HEK293T (cell line): ENCODE results near the gene TPCN1.

ENCODE experiments used
- CTCF ChIA-PET: fragments of 350-600 bp; formaldehyde crosslinking; extraction: SDS; loops from one replicate; lab custom pipeline; 2021; ENCODE audit warnings: antibody characterized with exemption, inconsistent platforms; lab: Yijun Ruan, JAX
- POLR2A ChIA-PET: fragments of 350-600 bp; formaldehyde crosslinking; extraction: SDS; loops from one replicate; lab custom pipeline; 2020; ENCODE audit warnings: antibody characterized with exemption, inconsistent platforms; lab: Yijun Ruan, JAX
- DNase-seq: peaks from one replicate; pipeline ENCODE4 v3.0.0; 2012; ENCODE audit warnings: mixed read lengths; ENCODE audit errors: extremely low spot score
- ARNT ChIP-seq: fragments of 450-650 bp; IDR thresholded peaks from 2 replicates; pipeline ENCODE4 v1.6.1; 2017; ENCODE audit warnings: mild to moderate bottlenecking
- BHLHE40 ChIP-seq: fragments of 450-650 bp; IDR thresholded peaks from 2 replicates; pipeline ENCODE4 v1.6.1; 2016; ENCODE audit warnings: mild to moderate bottlenecking, moderate library complexity, borderline replicate concordance
- CTBP1 ChIP-seq: fragments of 450-650 bp; IDR thresholded peaks from 2 replicates; pipeline ENCODE4 v1.6.1; 2016; ENCODE audit warnings: borderline replicate concordance
- ELF4 ChIP-seq: fragments of 450-650 bp; IDR thresholded peaks from 2 replicates; pipeline ENCODE4 v1.6.1; 2017; ENCODE audit warnings: antibody characterized with exemption
- FOXA1 ChIP-seq: fragments of 450-650 bp; IDR thresholded peaks from 2 replicates; pipeline ENCODE4 v1.6.1; 2016; ENCODE audit warnings: mild to moderate bottlenecking
- FOXK2 ChIP-seq: fragments of 450-650 bp; IDR thresholded peaks from 2 replicates; pipeline ENCODE4 v1.6.1; 2016; ENCODE audit warnings: mild to moderate bottlenecking
- FOXM1 ChIP-seq: fragments of 450-650 bp; IDR thresholded peaks from 2 replicates; pipeline ENCODE4 v1.6.1; 2017; ENCODE audit warnings: mild to moderate bottlenecking, borderline replicate concordance
- HDGF ChIP-seq: fragments of 450-650 bp; IDR thresholded peaks from 2 replicates; pipeline ENCODE4 v1.6.1; 2017; ENCODE audit warnings: antibody characterized with exemption, borderline replicate concordance
- L3MBTL2 ChIP-seq: fragments of 450-650 bp; conservative IDR thresholded peaks from 2 replicates; pipeline ENCODE4 v1.6.1; 2016; ENCODE audit warnings: mild to moderate bottlenecking
- LEF1 ChIP-seq: fragments of 450-650 bp; IDR thresholded peaks from 2 replicates; pipeline ENCODE4 v1.6.1; 2017; ENCODE audit warnings: mild to moderate bottlenecking, borderline replicate concordance
- NFRKB ChIP-seq: fragments of 450-650 bp; IDR thresholded peaks from 2 replicates; pipeline ENCODE4 v1.6.1; 2016; ENCODE audit warnings: mild to moderate bottlenecking, moderate library complexity
- PKNOX1 ChIP-seq: fragments of 450-650 bp; IDR thresholded peaks from 2 replicates; pipeline ENCODE4 v1.6.1; 2016
- SP1 ChIP-seq: fragments of 450-650 bp; IDR thresholded peaks from 2 replicates; pipeline ENCODE4 v1.6.1; 2017
- SUZ12 ChIP-seq: fragments of 450-650 bp; IDR thresholded peaks from 2 replicates; pipeline ENCODE4 v1.6.1; 2016; ENCODE audit warnings: mild to moderate bottlenecking
- TARDBP ChIP-seq: fragments of 450-650 bp; IDR thresholded peaks from 2 replicates; pipeline ENCODE4 v1.6.1; 2016
- ZNF384 ChIP-seq: fragments of 450-650 bp; IDR thresholded peaks from 2 replicates; pipeline ENCODE4 v1.6.1; 2016

Gene TPCN1

GRCh38 chr12:113234483-113234882 lies 13.2 kb downstream of the TPCN1 start:
- DNase-seq: no peak
- ChIA-PET POLR2A (interaction anchor here (0.9 kb wide), 1 partner anchor 13 kb away, joined by 3 read pairs; the partner anchor contains the start of gene TPCN1), CTCF (interaction anchor here (0.6 kb wide), 1 partner anchor 47 kb away, joined by 4 read pairs; no protein-coding TSS in a partner anchor)
- TF ChIP-seq HDGF: no peak
- no peak for TF ChIP-seq L3MBTL2
- no peak for TF ChIP-seq BHLHE40
- TF ChIP-seq NFRKB: no peak
- TF ChIP-seq ELF4: no peak
- TF ChIP-seq PKNOX1: no peak
- TF ChIP-seq ARNT: no peak
- TF ChIP-seq FOXA1: no peak
- TF ChIP-seq LEF1: no peak
- no peak for TF ChIP-seq SUZ12
- TF ChIP-seq SP1: no peak
- TF ChIP-seq CTBP1: no peak
- no peak for TF ChIP-seq FOXM1
- no peak for TF ChIP-seq FOXK2
- no peak for TF ChIP-seq TARDBP
- TF ChIP-seq ZNF384: no peak

GRCh38 chr12:113235976-113236375 lies 14.7 kb downstream of the TPCN1 start:
- TF ChIP-seq TARDBP: no peak
- CTCF ChIA-PET: no interaction called here
- DNase-seq: no peak
- POLR2A ChIA-PET: no interaction called here

GRCh38 chr12:113236539-113237399 lies 15.5 kb downstream of the TPCN1 start:
- CTCF ChIA-PET: no interaction called here
- TF ChIP-seq SP1 (no peak), ARNT (no peak), L3MBTL2 (no peak), NFRKB (no peak), CTBP1 (no peak), SUZ12 (no peak), PKNOX1 (no peak), LEF1 (no peak), FOXM1 (no peak), FOXA1 (no peak), TARDBP (no peak), HDGF (no peak), FOXK2 (no peak), ZNF384 (no peak), BHLHE40 (no peak), ELF4 (no peak)
- POLR2A ChIA-PET: no interaction called here
- DNase-seq: no peak

GRCh38 chr12:113237748-113238147 lies 16.5 kb downstream of the TPCN1 start:
- TF ChIP-seq TARDBP (no peak), ZNF384 (no peak), LEF1 (no peak)
- no peak for DNase-seq
- ChIA-PET POLR2A (no interaction called here), CTCF (no interaction called here)

GRCh38 chr12:113238309-113238708 lies 17.0 kb downstream of the TPCN1 start:
- no peak for DNase-seq
- TF ChIP-seq SP1 (no peak), FOXM1 (no peak), TARDBP (no peak), NFRKB (no peak), CTBP1 (no peak), ELF4 (no peak), PKNOX1 (no peak), SUZ12 (no peak), LEF1 (no peak), ZNF384 (no peak), FOXK2 (no peak), ARNT (no peak), BHLHE40 (no peak), FOXA1 (no peak), L3MBTL2 (no peak), HDGF (no peak)
- POLR2A ChIA-PET: no interaction called here
- CTCF ChIA-PET: no interaction called here

- ChIA-PET CTCF (no interaction called here), POLR2A (no interaction called here)
- no peak for TF ChIP-seq NFRKB
- TF ChIP-seq PKNOX1: no peak
- no peak for TF ChIP-seq ZNF384
- no peak for TF ChIP-seq TARDBP
- TF ChIP-seq L3MBTL2: no peak
- no peak for TF ChIP-seq SUZ12
- TF ChIP-seq LEF1: no peak
- TF ChIP-seq FOXK2: no peak
- DNase-seq: no peak
Measured at GRCh38 chr12:113239288-113239771, 18.1 kb downstream of the TPCN1 start.
